ENCODE results near the gene ELOF1. TPM values are rescaled to one million over a fixed set of nuclear protein-coding genes. Genes with fewer than 3 reads are reported as not detected.
"Not testable (repeated sequence)": the region's sequence is repeated elsewhere in the genome, so short reads cannot be mapped to it uniquely, and the experiment has no call there.

The ELOF1 gene
- polyA plus RNA-seq, 1 donor from 2014 or later = 38.0 TPM

GRCh38 chr19:11576227-11576626 lies 17.2 kb upstream of the ELOF1 start:
- Histone ChIP-seq H3K9me2 (ENCODE audit: insufficient read depth, low read length) (no peaks in the 10 kb centered on the region), H3K9me3 (ENCODE audit: low read length) (no peaks in the 10 kb centered on the region), H3K4me3 (ENCODE audit: low read length) (no peak overlapping the region), H2AFZ (ENCODE audit: low read depth, low read length) (no peak overlapping the region), H3K27me3 (ENCODE audit: insufficient read depth, low read depth, low read length) (no peaks in the 10 kb centered on the region), H4K20me1 (ENCODE audit: insufficient read depth) (no peaks in the 10 kb centered on the region), H3K36me3 (ENCODE audit: insufficient read depth, low read length) (no peaks in the 10 kb centered on the region), H3K79me2 (replicated peaks; ENCODE audit: insufficient read depth, low read length) (no peaks in the 10 kb centered on the region), H3K27ac (ENCODE audit: low read length) (no peak overlapping the region), H3K4me2 (ENCODE audit: low read length) (no peak overlapping the region), H3K9ac (ENCODE audit: low read length) (no peak overlapping the region), H3F3A (ENCODE audit: insufficient read depth, low read length, poor library complexity, severe bottlenecking) (no peaks in the 10 kb centered on the region)
- TF ChIP-seq EP300 (conservative IDR thresholded peaks at IDR 0.05; ENCODE audit: poor library complexity, severe bottlenecking) = no peak
- TF ChIP-seq EZH2 (IDR thresholded peaks at IDR 0.05; ENCODE audit: borderline replicate concordance, insufficient read depth, low read length, poor library complexity, severe bottlenecking) = no peak
- no peak for TF ChIP-seq SMC3 (conservative IDR thresholded peaks at IDR 0.05; ENCODE audit: poor library complexity)
- no peak for TF ChIP-seq POLR2AphosphoS5 (IDR thresholded peaks at IDR 0.05)
- no peak for TF ChIP-seq MXI1 (conservative IDR thresholded peaks at IDR 0.05; ENCODE audit: poor library complexity, severe bottlenecking)
- no peak for TF ChIP-seq CTCF (IDR thresholded peaks at IDR 0.05; ENCODE audit: poor library complexity, severe bottlenecking)
- TF ChIP-seq RAD21 (conservative IDR thresholded peaks at IDR 0.05) = no peak

- no peaks in the 10 kb centered on the region for H3K9me3 ChIP-seq (ENCODE audit: low read length)
- no peaks in the 10 kb centered on the region for H3K79me2 ChIP-seq (replicated peaks; ENCODE audit: insufficient read depth, low read length)
- no peaks in the 10 kb centered on the region for H3F3A ChIP-seq (ENCODE audit: insufficient read depth, low read length, poor library complexity, severe bottlenecking)
- TF ChIP-seq EP300 (conservative IDR thresholded peaks at IDR 0.05; ENCODE audit: poor library complexity, severe bottlenecking) (no peak), REST (IDR thresholded peaks at IDR 0.05; ENCODE audit: borderline replicate concordance) (no peak), RAD21 (conservative IDR thresholded peaks at IDR 0.05) (no peak), SMC3 (conservative IDR thresholded peaks at IDR 0.05; ENCODE audit: poor library complexity) (no peak), EZH2 (IDR thresholded peaks at IDR 0.05; ENCODE audit: borderline replicate concordance, insufficient read depth, low read length, poor library complexity, severe bottlenecking) (no peak), TAF1 (IDR thresholded peaks at IDR 0.05; ENCODE audit: low read depth) (no peak), CTCF (IDR thresholded peaks at IDR 0.05; ENCODE audit: poor library complexity, severe bottlenecking) (no peak), MXI1 (conservative IDR thresholded peaks at IDR 0.05; ENCODE audit: poor library complexity, severe bottlenecking) (no peak), POLR2AphosphoS5 (IDR thresholded peaks at IDR 0.05) (no peak)
- no peak overlapping the region for H3K4me3 ChIP-seq (ENCODE audit: low read length)
- H2AFZ ChIP-seq (ENCODE audit: low read depth, low read length) = no peak overlapping the region
- H3K27ac ChIP-seq (ENCODE audit: low read length) = no peak overlapping the region
- H4K20me1 ChIP-seq (ENCODE audit: insufficient read depth) = no peaks in the 10 kb centered on the region
- H3K9me2 ChIP-seq (ENCODE audit: insufficient read depth, low read length) = no peaks in the 10 kb centered on the region
- no peaks in the 10 kb centered on the region for H3K27me3 ChIP-seq (ENCODE audit: insufficient read depth, low read depth, low read length)
- H3K4me2 ChIP-seq (ENCODE audit: low read length) = no peak overlapping the region
- H3K9ac ChIP-seq (ENCODE audit: low read length) = no peak overlapping the region
- no peaks in the 10 kb centered on the region for H3K36me3 ChIP-seq (ENCODE audit: insufficient read depth, low read length)
Observed at GRCh38 chr19:11574689-11575088, 15.7 kb upstream of the ELOF1 start.

- not testable (repeated sequence) for H3F3A ChIP-seq (ENCODE audit: insufficient read depth, low read length, poor library complexity, severe bottlenecking); H3K79me2 ChIP-seq (replicated peaks; ENCODE audit: insufficient read depth, low read length); H2AFZ ChIP-seq (ENCODE audit: low read depth, low read length); H3K4me3 ChIP-seq (ENCODE audit: low read length); H3K4me2 ChIP-seq (ENCODE audit: low read length); H3K9ac ChIP-seq (ENCODE audit: low read length); H4K20me1 ChIP-seq (ENCODE audit: insufficient read depth); H3K9me3 ChIP-seq (ENCODE audit: low read length); H3K27ac ChIP-seq (ENCODE audit: low read length); H3K27me3 ChIP-seq (ENCODE audit: insufficient read depth, low read depth, low read length); H3K36me3 ChIP-seq (ENCODE audit: insufficient read depth, low read length); H3K9me2 ChIP-seq (ENCODE audit: insufficient read depth, low read length)
Observed at GRCh38 chr19:11573763-11574162, 14.7 kb upstream of the ELOF1 start.

GRCh38 chr19:11573354-11573753 lies 14.3 kb upstream of the ELOF1 start:
- not testable (repeated sequence) for H3K27me3 ChIP-seq (ENCODE audit: insufficient read depth, low read depth, low read length); H3K27ac ChIP-seq (ENCODE audit: low read length); H3K9me2 ChIP-seq (ENCODE audit: insufficient read depth, low read length); H4K20me1 ChIP-seq (ENCODE audit: insufficient read depth); H3K4me2 ChIP-seq (ENCODE audit: low read length); H3K4me3 ChIP-seq (ENCODE audit: low read length); H3K36me3 ChIP-seq (ENCODE audit: insufficient read depth, low read length); H3K79me2 ChIP-seq (replicated peaks; ENCODE audit: insufficient read depth, low read length); H3F3A ChIP-seq (ENCODE audit: insufficient read depth, low read length, poor library complexity, severe bottlenecking); H3K9ac ChIP-seq (ENCODE audit: low read length); H3K9me3 ChIP-seq (ENCODE audit: low read length); H2AFZ ChIP-seq (ENCODE audit: low read depth, low read length)

Data from neural cell (in vitro differentiated cells).